Stimulated activated CD8-positive, alpha-beta memory T cell treated with anti-CD3 and anti-CD28 coated beads, Interleukin-2, amount 100 ng/mL, for 48 hours (primary cell): ENCODE data around the gene SLF2.

Source experiments
- DNase-seq, 2 donors: peaks; one replicate each; pipeline ENCODE4 v3.0.0-alpha.2; 2020; ENCODE audit warnings: low read depth in 2 of 2

SLF2 gene

DNA sequence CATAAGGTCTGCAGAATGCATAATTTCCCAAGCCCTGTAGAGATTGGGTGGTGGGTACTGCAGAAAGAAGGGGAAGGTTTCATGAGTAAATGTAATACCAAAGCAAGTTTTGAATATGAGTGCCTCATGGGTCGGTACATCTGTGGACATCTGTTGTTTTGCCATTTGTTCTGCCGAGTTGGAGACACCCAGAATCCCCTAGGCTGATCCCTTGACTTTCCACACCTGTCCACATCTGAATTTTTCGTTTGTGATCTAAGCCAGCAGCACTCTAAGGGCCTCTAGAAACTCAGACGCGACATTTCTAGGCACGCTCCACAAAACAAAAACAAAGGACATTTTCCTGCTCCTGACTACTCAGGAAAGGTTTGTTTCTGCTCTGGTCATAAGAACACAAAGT, 11.7 kb upstream of the SLF2 start:
- DNase-seq, result no peak

DNA sequence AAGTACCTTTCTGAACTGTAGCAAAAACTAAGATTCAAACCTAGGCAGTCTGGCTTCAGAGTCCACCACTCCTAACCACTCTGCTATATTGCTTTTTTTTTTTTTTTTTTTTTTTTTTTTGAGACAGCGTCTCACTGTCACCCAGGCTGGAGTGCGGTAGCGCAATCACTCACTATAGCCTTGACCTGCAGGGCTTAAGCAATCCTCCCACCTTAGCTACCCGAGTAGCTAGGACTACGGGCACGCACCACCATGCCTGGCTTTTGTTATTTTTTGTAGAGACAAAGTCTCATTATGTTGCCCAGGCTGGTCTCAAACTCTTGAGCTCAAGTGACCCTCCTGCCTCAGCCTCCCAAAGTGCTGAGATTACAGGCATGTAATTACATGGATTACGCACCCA, 10.1 kb upstream of the SLF2 start:
- no peak for DNase-seq

DNA sequence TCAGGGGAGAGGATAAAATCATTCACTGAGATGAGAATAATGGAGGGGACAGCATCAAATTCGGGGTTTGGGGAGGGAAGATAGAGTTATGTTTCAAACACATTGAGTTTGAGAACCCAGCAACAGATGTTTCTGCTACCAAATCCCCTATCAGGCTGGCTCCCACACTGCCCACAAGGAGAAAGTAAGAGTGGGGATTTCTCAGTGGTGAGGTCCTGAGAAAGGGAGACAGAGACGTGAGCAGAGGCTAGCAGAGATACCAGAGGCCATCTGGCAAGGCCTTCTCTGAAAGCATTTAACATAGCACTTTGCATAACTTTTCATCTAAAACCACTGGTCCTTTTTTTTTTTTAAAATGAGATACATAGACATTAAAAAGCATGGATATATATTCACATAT, 7.8 kb upstream of the SLF2 start:
- no peak for DNase-seq

DNA sequence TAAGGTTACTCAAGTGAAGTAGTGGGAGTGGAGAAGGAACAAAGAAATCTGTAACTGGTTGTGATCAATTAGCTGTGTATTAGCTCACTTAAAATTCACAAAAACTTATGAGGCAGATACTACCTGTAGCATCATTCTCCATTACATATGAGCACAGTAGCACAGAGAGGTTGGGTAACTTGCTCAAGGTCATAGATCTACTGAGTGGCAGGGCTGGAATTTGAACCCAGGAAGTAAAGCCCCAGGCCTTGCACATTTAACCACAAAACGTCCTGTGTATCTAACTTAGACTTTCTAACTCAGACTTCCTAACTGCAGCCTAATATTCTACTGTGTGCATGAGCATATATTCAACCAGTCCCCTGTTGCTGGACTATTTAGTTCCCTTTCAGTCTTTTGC, 5.6 kb upstream of the SLF2 start:
- DNase-seq, result no peak

DNA sequence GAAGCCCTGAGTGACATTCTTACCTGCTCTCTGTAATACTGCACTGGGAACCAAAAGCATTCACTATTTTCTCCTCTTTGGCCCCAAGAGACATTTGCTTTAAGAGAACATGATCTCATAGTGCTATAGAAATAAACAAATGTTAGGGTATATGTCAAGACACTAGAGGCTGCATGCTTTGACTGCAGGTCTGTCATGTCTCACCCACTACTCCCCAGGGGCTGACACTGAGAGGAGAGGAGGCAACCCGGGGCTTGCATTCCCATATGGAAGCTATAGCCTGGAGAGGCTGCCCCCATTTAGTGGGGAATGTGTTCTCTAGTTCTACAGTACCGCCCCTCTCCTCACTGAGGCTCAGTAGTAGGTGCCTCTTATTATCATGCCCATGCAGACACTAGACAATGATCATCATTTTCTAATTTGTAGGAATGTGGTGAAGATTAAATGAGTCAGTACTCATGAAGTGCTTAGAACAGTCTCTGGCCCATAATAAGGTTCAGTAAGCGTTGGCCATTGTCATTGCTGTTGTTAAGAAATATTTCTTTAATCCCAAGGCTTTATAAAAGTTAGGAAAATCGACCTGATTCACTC, 4.9 kb upstream of the SLF2 start:
- no peak for DNase-seq

DNA sequence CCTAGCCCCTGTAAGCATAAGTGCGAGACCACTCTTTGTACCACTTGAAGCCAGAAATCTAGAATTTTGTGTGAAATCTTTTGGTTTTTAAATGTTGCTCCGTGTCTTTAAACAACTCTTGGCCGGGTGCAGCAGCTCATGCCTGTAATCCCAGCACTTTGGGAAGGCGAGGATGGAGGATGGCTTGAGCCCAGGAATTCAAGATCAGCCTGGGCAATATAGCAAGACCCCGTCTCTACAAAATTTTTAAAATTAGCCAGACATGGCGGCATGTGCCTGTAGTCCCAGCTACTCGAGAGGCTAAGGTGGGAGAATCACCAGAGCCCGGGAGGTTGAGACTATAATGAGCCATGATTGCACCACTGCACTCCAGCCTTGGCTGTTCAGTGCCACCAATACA, 4.4 kb upstream of the SLF2 start:
- DNase-seq, result no peak

DNA sequence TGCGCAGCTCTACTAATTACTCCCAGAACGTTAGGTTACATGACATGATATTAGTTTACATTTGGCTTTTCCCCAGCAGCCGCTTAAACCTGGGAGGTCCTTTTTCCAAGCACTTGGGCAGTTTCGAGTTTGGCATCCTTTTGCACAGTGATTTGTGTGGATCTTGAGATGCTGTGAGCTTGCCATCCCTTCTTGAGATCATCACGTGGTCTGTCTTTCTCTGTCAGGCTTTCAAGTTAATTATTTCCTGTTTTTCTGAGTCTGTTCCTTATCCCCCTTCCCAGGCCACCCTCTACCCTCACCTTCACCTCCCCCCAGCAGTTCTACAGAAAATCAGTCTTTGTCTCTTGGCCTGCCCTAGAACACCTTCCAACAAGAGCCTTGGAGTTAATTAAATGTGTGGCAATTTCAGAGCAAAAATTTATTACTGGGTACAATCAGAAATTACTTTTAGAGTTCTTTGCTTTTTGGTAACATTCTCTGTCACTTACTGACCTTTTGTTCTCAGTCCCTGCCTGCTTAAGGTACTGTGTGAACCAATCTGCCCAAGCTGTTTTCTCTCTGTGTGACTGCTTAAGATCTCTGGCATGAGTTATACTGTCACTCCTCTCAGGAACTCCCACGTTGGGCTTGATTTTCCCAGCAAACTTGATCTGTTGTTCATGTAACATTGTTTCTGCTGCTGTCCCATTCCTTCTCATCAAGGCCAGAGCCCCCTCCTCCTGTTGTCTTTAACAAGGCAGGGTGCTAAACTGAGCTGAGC, 3.1 kb upstream of the SLF2 start:
- DNase-seq, result no peak

DNA sequence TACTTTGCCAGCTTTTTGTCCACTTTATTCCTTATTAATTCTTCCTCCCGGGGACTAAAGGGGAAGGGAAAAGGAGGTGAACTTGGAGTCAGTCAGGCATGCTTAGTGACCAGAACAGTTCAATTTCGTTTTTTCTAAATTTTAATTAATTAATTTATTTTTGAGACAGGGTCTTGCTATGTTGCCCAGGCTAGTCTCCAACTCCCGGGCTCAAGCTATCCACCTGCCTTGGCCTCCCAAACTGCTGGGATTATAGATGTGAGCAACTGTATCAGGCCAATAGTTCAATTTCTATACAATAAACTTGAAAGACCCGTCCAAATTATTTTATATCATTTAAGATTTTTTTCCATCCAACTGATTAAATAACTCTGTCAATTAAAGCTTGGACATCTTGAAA, 1.3 kb upstream of the SLF2 start:
- DNase-seq, result no peak

DNA sequence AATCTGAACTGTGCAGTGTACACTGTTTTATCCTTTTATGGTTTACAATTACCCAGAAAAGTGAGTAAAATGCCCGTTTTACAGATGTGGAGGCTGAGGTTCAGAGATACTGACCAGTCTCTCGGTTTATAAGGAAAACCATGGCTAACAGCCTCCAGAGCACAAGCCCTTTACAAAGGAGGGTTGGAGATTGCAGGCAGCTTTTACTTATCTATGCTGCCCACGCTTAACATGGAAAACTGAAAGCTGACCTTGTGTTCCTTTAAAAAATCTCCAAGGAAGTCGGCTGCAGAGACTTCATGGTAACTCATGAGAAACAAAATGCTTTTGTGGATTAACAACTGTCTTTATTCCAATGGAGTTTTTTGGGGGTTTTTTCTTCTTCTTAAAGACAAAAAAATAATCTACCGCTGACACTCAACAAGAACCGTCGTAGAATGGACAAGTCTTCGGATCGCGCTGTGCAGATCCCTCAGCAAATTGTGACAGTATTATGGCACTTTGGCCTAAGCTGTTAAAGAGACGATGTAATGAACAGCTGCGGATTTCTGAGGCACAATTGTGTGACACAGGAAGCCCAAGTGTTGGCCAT, 654 bp upstream of the SLF2 start:
- no peak for DNase-seq

DNA sequence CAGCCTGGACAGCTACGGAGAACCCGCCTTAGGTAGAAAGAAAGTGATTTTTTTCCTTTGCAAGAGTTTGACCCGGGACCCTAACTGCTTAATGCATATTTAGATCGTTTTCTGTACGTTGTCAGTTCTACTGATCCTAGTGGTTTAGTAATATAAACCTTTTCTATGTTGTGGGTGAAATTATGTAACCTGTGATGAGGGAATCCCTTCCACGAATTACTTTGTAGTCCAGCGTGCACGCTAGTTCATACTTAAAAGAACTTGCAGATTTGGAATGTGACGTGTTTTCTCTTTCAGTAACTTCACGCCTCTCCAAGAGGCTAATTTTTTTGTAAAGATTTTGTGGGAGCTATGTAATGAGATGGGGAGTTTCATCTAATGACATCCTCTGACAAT, 705 bp downstream of the SLF2 start:
- no peak for DNase-seq

DNA sequence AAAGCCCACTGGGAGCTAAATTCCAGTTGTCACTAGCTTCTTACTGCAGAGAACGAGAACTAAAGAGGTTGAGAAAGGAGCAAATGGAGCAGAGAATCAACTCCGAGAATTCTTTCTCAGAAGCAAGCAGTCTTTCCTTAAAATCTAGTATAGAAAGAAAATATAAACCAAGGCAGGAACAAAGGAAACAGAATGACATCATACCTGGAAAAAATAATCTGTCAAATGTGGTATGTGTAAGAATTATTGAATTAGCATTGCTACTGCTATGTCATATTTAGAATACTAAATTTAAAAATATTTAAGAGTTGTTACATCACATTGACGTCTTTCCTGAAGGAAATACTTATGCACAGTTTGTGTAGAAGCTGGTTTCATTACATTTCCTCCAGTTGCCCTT, 4.3 kb downstream of the SLF2 start:
- DNase-seq, result no peak

DNA sequence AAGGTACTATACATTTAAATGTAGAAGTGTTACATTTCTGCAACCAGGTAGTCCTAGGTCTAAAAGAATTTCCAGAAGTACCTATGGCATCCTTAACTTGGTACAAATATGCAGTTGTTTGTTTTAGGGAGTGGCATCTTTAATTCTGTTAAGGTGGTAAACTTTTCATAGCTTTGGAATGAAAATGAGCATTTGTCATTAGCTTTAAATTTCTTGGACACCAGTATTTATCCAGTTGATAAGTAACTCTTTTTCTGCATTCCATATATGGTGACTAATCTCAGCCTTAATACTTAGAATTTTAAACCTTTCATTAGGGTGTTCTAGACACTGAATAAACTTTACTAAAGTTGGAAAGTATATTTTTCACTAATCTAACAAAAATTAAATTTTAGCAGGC, 10.8 kb downstream of the SLF2 start:
- DNase-seq, result no peak

DNA sequence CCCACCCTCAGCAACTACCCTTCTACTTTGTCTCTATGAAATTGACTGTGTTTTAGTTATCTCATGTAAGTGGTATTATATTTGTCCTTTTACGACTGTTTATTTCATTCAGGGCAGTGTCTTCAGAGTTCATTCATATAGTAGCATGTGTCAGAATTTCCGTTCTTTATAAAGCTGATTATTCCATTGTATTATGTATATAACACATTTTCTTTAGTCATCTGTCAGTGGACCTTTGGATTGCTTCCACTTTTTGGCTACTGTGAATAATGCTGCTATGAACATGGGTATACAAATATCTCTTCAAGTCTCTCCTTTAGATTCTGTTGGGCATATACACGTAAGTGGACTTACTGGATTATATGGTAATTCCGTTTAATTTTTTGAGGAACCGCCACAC, 14.5 kb downstream of the SLF2 start:
- no peak for DNase-seq

DNA sequence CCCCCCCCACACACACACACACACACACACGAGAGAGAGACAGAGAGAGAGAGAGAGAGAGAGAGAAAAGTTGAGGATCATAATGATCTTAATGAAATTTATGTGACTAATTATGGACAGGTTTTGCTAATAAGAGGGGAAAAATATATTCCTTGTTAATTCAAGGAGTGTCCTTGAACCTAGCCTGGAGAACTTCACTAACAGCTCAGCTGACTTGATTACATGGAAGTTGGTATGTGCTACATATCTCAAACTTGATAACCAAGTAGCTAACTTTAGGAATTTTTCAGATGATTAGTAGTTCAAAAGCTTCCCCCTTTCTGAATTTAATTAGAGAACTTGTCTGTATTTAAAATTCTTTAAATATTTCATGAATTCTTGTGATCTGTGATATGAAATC, 15.3 kb downstream of the SLF2 start:
- no peak for DNase-seq

DNA sequence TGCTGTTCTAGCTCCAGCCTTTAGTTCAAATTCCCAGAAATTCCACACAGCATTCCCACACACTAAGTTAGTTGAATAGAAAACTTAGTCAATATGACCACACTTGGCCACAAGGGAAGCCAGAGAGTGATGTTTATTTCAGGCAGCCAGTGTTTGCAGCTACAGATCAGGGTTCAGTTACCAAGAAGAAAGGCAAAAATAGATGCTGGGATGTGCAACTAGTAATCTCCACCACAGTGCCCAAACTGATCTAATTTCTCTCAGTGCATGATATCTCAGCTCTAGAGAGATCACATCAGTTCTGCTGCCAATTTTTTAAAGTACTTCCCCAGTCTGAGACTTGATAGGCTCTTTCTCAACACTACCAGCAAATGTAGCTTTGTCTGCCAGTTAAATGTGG, 17.6 kb downstream of the SLF2 start:
- DNase-seq, result no peak

DNA sequence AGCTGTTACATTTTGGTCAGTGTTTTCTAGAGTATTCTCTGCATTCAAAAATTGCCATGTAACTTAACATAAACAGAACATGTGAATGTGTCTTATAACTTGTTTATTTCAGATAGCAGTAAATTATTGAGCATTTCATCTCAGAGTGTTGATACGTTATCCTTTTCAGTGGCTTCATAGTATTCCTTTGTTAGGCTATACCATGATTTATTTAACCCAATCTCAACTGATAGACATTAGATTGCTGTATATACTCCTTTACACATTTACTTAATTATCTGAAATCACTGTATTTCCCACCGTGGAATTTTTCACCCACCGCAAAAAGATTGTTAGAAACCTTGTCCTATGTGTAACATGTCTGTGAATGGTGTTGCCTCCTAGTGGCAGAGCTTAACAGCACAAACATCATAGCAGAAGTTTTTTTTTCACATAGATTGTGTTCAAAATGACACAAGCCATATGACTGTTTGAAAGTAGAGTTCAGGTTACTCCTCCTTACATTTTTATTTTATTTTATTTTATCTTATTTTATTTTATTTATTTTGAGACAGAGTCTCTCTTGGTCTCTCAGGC, 21.4 kb downstream of the SLF2 start:
- no peak for DNase-seq

DNA sequence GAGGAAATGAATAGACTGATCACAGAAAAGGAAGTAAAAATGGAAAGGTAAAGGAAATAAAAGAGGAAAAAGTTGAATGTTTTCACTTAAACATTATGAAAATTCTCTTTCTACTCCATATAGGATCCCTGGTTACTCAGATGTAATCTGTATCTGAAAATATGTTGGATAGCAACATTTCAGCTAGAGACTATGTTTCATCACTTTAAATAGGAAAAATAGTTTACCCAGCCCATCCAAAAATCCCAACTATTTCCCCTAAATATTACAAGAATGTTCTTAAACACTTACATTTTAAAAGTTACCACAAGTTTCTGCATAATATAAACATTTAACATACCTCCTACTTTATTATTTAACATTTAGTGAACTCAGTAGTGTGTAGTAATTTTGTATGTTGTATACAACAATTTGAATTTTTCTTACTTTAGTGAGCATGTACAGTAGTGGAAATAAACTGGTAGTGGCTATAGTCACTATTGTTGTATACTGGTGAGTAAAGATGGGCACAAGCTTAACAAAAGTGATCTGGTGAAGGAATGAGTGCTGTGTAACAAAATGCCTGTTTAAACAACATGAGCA, 27.1 kb downstream of the SLF2 start:
- DNase-seq, result no peak

DNA sequence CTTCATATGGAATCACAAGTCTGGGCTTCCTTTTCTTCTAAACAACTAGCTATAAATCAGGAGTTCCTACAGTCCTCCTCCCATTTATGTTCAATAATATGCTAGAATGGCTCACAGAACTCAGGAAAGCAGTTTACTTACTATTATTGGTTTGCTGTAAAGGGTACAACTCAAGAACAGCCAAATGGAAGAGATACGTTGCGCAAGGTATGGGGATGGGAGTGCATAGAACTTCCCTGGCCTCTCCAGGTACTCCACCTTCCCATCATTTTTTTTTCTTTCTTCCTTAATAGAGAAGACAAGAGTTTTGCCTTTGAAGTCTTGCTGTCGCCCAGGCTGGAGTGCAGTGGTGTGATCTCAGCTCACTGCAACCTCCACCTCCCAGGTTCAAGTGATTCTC, 29.5 kb downstream of the SLF2 start:
- no peak for DNase-seq

DNA sequence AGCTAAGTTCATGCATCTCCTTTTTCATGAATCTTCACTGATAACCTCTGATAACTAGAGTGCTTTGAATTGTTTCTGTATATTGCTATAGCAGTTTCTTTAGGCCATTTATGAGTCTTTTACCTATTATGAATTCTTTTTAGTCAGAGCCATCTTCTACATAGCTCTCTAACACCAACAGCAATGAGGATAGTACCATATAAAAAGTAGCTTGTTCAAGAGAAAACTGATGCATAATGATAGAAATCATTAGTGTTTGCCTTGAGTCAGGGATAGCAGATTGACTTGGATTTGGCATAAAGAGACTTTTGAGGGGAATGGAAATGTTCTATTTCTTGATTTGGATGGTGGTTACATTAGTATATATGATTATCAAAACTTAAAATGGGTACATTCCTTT, 30.7 kb downstream of the SLF2 start:
- no peak for DNase-seq

DNA sequence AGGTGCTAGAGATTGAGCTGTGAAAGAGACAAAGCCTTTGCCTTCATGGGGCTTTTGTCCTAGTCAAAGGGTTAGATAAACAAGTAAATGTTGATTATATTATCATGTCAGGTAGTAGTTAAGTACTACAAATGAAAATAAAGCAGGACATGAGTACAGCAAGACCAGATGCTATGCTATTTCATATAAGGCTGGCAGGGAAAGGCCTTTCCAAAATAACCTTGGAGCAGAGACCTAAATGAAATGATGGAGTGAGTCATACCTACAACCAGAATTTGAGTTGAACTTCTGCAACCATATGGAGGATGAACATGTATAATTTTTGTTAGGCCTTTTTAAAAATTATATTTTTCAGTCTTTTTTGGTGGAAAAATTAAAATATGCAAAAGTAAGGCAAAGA, 33.0 kb downstream of the SLF2 start:
- no peak for DNase-seq

DNA sequence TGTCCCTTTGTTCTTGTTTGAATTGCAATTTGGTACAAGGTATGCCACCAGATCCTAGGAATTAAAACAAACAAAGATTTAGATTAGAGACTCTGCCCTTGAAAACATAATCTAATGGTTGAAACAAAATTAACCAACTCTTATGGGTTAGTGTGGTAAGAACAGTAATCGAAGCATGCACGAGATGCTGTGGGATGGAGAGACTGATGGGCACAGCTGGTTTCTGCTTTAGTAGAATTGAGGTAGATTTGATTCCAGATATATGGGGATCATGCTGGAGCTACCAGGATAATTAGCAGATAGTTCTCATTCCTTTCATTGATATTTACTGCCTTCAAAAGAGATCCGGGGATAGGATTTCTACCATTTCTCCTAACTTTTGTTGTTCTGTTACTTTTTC, 36.2 kb downstream of the SLF2 start:
- DNase-seq, result no peak

DNA sequence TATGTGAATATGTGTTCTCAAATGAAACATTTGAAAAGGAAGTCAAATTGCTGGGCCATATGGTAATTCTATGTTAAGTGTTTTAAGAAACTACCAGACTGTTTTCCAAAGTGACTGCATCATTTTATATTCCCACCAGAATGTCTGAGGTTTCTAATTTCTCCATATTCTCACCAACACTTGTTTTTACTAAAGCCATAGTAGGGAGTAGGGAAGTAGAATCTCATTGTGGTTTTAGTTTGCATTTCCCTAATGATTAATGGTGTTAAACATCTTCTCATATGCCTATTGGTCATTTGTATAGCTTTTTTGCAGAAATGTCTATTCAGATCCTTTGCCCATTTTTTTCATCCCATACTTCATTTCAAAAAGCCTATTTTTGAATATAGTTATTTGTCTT, 47.5 kb downstream of the SLF2 start:
- no peak for DNase-seq
